Epithelial cell of prostate (primary cell): ENCODE results near the gene CBLIF.
"Not testable (repeated sequence)": the region's sequence is repeated elsewhere in the genome, so short reads cannot be mapped to it uniquely, and the experiment has no call there.

ENCODE experiments used
- DNase-seq: peaks from one replicate; pipeline ENCODE4 v3.0.0-alpha.2; 2011; ENCODE audit warnings: low read depth, low spot score
- H3K27ac ChIP-seq: fragments of 450-650 bp; 2 replicates; pipeline ENCODE4 v1.5.1; 2017; ENCODE audit warnings: mild to moderate bottlenecking

The CBLIF gene

DNA sequence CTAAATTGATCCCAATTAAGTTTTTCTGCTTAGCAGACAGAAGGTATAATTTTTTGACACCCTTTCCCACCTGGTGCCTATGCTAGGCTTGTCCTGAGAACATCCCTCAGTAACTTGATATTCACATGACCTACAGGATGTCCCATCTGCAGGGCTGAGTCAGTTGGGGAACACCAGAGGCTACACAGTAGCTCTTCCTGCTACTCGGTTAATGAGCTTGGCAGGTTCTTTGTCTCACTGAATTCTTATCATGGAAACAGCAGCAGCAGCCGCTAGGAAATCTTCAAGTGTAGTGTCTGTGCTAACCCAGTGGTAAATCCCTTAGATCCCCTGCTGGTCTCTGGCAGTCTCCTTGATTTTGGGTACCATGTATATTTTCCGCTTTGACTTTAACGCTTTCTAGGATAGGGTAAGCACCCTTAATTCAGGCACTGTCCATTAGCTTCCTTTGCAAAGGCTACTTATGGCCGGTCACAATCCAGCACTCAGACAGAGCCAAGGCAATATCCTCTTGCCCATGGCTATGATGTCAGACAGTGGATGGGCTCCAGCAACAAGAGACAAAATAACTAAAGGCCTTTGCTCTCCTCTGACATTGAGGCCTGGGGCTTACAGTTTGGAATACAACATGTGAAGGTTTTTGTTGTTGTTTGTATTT lies 43.2 kb downstream of the CBLIF start:
- DNase-seq = no peak
- peak overlapping the region; percentile 45 for H3K27ac ChIP-seq

DNA sequence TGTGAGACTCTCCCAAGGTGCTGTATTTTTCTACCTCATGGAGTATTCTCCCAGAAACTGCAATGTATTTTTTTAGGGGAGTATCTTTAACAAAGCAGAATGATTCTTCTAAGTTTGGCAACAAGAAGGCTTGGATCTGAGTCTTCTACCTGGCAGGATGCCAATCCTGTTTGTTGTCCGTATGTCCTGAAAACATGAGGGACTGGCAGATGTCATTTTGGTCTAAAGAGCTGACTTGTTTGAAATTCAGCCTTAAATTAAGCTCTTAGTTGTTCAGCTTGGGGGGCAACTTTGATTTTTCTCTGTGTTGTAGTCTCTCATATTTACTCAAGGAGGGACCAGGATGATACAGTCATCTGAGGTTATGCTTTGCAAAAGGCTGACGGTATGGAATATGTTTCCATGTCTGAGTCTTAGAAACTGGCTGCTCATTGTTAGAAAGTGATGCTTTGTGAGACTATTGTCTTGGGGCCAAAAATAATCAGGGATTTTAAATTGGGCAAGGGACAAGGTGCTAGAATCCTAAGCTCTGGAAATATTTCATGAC lies 44.1 kb downstream of the CBLIF start:
- no peak for DNase-seq
- H3K27ac ChIP-seq = peak overlapping the region; percentile 45

- peak overlapping the region; percentile 45 for H3K27ac ChIP-seq
Measured at GRCh38 chr11:59800390-59801025, 44.8 kb downstream of the CBLIF start.

DNA sequence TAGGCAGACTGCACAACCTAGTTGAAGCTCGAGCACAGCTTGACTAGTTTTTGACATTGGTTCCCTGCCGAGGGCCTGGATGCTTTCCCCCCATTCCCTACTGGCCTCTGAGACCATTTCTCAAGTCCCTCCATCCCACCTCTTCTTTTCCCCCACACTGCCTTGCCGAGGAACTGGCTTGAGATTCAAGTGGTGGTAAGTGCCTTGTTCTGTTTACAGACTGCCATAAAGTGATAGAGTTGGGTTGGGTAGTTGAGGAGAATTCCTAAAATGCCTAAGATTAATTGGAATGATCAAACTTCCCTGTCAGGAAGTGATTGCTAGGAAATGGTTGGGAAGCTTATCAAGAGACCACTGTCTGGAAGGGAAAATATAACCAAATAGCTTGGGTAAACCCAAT lies 50.9 kb downstream of the CBLIF start:
- no peak for DNase-seq
- H3K27ac ChIP-seq = no peak overlapping the region

More at GRCh38 chr11:59800390-59801025, 44.8 kb downstream of the CBLIF start:
- no peak for DNase-seq

DNA sequence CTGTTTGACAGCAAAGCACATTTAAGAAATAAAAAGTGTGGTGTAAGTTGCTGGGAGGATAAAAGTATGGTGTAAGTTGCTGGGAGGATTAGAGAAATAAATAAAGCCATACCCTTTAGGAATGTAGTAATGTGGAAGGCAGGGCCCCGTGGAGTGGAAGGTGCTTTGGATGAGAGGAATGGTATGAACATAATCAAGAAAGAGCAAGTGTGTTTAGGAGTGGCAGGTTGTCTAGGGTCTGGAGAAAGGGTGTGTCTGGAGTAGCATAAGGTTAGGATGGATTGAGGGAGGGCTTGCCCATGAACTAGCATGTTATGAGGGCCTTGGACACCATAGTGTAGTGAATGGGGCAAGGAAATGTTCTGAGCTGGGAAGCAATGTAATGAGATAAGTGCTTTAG lies 52.8 kb downstream of the CBLIF start:
- DNase-seq = no peak

GRCh38 chr11:59791639-59792038 lies 53.7 kb downstream of the CBLIF start:
- H3K27ac ChIP-seq = no peak overlapping the region
- no peak for DNase-seq

More for the DNA sequence above, 52.8 kb downstream of the CBLIF start:
- H3K27ac ChIP-seq = no peak overlapping the region

GRCh38 chr11:59787816-59788215 lies 57.5 kb downstream of the CBLIF start:
- H3K27ac ChIP-seq = peak overlapping the region; percentile 44
- no peak for DNase-seq

- peak overlapping the region; percentile 44 for H3K27ac ChIP-seq
- DNase-seq = no peak
Measured at GRCh38 chr11:59787255-59787588, 58.1 kb downstream of the CBLIF start.

DNA sequence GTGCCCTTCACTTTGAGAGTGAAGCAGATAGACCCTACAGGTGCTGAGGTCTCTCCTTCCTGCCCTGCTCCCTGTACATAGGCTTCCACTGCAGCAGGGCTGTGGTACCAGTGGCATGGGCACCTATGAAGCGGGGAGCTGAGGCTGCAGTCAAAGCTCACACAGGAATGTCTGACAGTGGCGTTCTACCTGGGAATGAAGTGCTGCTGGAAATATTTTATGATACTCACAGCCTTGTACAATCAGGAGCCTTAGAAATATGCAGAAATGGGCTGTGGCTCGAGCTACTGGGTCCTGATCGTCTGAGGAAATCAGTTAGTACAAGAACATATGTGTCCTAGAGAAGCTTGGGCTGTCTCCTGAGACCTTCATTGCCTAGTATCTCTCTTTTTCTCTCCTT lies 59.5 kb downstream of the CBLIF start:
- no peak overlapping the region for H3K27ac ChIP-seq
- no peak for DNase-seq

DNA sequence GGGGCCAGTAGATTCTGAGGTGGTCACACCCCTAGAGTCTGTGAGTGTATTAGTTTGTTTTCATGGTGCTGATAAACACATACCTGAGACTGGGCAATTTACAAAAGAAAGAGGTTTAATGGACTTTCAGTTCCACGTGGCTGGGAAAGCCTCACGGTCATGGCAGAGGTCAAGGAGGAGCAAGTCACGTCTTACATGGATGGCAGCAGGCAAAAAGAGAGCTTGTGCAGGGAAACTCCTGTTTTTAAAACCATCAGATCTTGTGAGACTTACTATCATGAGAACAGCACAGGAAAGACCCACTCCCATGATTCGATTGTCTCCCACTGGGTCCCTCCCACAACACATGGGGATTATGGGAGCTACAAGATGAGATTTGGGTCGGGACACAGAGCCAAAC lies 60.9 kb downstream of the CBLIF start:
- not testable (repeated sequence) for H3K27ac ChIP-seq, DNase-seq

DNA sequence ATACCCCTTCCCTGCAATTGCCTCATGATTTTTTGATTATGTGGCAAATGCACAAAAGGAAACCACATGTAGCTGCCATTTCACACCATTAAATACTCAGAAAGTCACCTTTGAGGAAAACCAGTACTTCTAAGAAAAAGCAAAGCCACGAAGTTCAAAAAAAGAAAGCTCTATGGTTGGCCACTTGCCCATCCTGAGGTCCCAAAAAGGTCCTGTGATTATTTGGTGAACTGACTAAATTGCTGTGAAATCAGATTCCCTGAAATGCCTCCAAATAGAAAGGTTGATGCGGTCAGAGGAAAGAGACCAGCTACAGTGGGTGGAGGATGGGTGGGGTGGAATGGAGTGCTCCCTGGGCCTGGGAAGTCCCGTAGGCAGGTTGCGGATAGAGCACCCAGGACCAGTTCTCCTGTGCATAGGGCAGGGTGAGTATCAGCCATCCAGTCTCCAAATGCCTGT lies 61.6 kb downstream of the CBLIF start:
- DNase-seq = no peak
- H3K27ac ChIP-seq = no peak overlapping the region

GRCh38 chr11:59782080-59782479 lies 63.2 kb downstream of the CBLIF start:
- no peak for DNase-seq
- no peak overlapping the region for H3K27ac ChIP-seq

DNA sequence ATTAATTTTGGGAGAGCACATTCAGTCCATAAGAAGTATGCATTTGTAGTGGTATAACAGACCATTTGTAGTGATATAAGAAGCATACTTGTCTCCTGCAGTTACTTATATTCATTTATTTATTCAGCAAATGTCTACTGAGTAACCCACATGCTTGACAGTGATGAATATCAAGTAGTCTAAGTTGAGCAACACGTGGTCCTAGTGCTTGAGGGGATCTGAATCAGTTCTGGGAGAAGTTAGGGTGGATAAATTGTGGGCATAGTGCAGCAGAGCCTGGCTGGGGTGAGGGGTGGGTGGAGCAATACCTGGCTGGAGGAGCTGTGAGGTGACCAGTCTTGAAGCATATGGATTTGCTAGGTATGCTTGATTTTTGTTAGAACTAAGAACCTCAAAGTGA lies 65.8 kb downstream of the CBLIF start:
- no peak for DNase-seq
- no peak overlapping the region for H3K27ac ChIP-seq
